Activated naive CD8-positive, alpha-beta T cell treated with anti-CD3 and anti-CD28 coated beads, Interleukin-2, amount 10 ng/mL, durations not matched to agents 7 days and 5 days (primary cell): Measurements from ENCODE around the gene NRDC. TPM values are rescaled to one million over a fixed set of nuclear protein-coding genes. Genes with fewer than 3 reads are reported as not detected.
"Not testable (repeated sequence)": the region's sequence is repeated elsewhere in the genome, so short reads cannot be mapped to it uniquely, and the experiment has no call there.

Experiments
- ATAC-seq: fragments of 150-1000 bp; cut with Tn5 transposase; one replicate; pipeline ENCODE4 v1.10.0; 2021; ENCODE audit warnings: low read depth, moderate library complexity
- POLR2A ChIA-PET: fragments of 350-600 bp; sonication (Branson Sonifier 250); formaldehyde crosslinking; loops from one replicate; lab custom pipeline; 2021; ENCODE audit warnings: antibody characterized with exemption; lab: Charles Lee
- DNase-seq: peaks from one replicate; pipeline ENCODE4 v3.0.0; 2021
- H3K27ac Mint-ChIP-seq: one replicate; pipeline ENCODE4 v1.8.0; 2022; ENCODE audit warnings: mild to moderate bottlenecking, mixed read lengths
- H3K27me3 Mint-ChIP-seq: one replicate; pipeline ENCODE4 v1.8.0; 2022; ENCODE audit warnings: mild to moderate bottlenecking, moderate library complexity, mixed read lengths
- H3K36me3 Mint-ChIP-seq: one replicate; pipeline ENCODE4 v1.8.0; 2021; ENCODE audit warnings: mild to moderate bottlenecking, mixed read lengths
- H3K4me1 Mint-ChIP-seq: one replicate; pipeline ENCODE4 v1.8.0; 2021; ENCODE audit warnings: mixed read lengths
- H3K4me3 Mint-ChIP-seq: one replicate; pipeline ENCODE4 v1.8.0; 2022; ENCODE audit warnings: mild to moderate bottlenecking, moderate library complexity, mixed read lengths
- H3K9me3 Mint-ChIP-seq: one replicate; pipeline ENCODE4 v1.8.0; 2021; ENCODE audit warnings: mixed read lengths
- total RNA-seq, 2 experiments: library from RNA; stranded (reverse); gene quantifications; one replicate each; pipeline ENCODE4 v1.2.3, GENCODE V29; 2021

Gene NRDC
- total RNA-seq, 2 experiments from 2014 or later: 158 to 170 TPM

DNA sequence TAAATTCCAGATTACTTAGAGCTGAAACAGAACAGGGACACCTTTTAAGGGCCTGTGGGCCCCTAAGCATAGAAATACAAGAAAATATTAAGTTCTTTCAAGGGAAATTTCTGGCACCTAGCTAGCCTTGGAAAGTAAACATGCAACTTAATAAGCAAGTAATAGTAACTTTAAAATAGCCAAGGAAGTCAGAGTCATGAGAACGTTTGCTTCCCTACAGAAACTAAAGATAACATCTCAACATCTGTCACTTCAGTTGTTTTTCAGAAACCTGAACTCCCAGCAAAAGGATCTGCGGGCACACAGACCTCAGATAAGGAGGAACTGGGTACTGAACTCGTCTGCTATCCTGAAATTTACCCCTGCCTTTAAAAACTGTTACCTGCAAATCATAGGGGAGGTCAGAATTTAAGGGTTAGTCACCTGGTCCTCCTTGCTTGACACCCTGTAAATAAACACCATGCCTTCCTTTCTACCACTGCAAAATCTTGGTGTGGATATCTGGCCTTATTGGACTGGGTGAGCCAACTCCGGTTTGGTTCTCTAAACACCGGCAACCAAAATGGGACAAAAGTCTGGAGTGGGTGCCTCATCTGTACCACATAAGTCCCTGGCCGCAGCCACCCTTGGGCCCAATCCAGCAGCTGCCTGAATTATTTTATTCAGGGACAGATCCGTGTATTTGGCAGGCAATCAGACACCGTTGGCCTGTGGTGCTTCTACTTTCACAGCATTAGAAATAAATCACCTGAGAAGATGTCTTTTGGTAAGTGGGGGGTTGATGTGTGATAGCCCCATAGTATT, 27.9 kb downstream of the NRDC start:
- H3K27me3 Mint-ChIP-seq: no peaks in the 10 kb centered on the region
- H3K36me3 Mint-ChIP-seq: peaks cover 23% of the 10 kb centered on the region
- POLR2A ChIA-PET: interaction anchor here (0.5 to 0.7 kb wide), 2 partner anchors 16 to 491 kb away, joined by 3 to 4 read pairs; no protein-coding TSS in a partner anchor
- H3K27ac Mint-ChIP-seq: no peak overlapping the region
- DNase-seq: no peak
- peaks cover 4% of the 10 kb centered on the region for H3K9me3 Mint-ChIP-seq
- H3K4me1 Mint-ChIP-seq: peaks cover 5% of the 10 kb centered on the region
- ATAC-seq: no peak
- H3K4me3 Mint-ChIP-seq: no peak overlapping the region

DNA sequence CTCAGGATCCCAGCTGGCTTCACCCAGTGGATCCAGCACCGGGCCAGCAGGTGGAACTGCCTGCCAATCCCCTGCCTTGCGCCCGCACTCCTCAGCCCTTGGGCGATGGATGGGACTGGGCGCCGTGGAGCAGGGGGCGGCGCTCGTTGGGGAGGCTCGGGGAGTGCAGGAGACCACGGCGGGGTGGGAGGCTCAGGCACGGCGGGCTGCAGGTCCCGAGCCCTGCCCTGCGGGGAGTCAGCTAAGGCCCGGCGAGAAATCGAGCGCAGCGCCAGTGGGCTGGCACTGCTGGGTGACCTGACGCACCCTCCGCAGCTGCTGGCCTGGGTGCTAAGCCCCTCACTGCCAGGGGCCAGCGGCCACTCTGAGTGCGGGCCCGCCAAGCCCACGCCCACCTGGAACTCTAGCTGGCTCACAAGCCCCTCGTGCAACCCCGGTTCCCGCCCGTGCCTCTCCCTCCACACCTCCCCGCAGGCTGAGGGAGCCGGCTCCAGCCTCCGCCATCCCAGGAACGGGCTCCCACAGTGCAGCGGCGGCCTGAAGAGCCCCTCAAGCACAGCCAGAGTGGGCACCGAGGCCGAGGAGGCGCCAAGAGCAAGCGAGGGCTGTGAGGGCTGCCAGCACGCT, 31.1 kb downstream of the NRDC start:
- H3K27ac Mint-ChIP-seq: no peak overlapping the region
- DNase-seq (no peak), ATAC-seq (no peak)
- POLR2A ChIA-PET: interaction anchor here (0.6 kb wide), 1 partner anchor 935 kb away, joined by 3 read pairs; no protein-coding TSS in a partner anchor
- H3K27me3 Mint-ChIP-seq: no peaks in the 10 kb centered on the region
- H3K9me3 Mint-ChIP-seq: peaks cover 4% of the 10 kb centered on the region
- peaks cover 19% of the 10 kb centered on the region for H3K36me3 Mint-ChIP-seq
- H3K4me1 Mint-ChIP-seq: peaks cover 16% of the 10 kb centered on the region
- H3K4me3 Mint-ChIP-seq: no peak overlapping the region

DNA sequence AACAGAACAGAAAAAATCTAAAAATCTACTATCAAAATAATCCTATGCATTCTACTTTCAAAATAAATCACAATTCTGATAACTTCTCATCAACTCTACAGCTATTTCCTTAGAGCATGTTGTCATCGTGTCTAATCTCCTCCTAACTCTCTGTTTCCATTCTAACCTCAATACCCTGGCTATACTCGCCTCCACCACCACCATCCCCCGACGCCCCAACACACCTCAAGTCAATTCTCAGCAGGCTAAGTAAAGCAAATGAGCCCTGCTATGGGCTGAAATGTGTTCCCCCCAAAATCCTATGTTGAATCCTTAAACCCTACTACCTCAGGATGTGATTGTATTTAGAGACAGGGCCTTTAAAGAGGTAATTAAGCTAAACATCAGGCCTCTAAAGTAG, 34.6 kb downstream of the NRDC start:
- Mint-ChIP-seq H3K27ac (no peak overlapping the region), H3K9me3 (peaks cover 4% of the 10 kb centered on the region), H3K4me1 (peaks cover 17% of the 10 kb centered on the region), H3K4me3 (no peak overlapping the region), H3K27me3 (no peaks in the 10 kb centered on the region), H3K36me3 (peaks cover 23% of the 10 kb centered on the region)
- POLR2A ChIA-PET: no interaction called here
- no peak for DNase-seq
- ATAC-seq: no peak

- Mint-ChIP-seq H3K9me3 (peaks cover 3% of the 10 kb centered on the region), H3K27ac (no peak overlapping the region), H3K36me3 (peaks cover 22% of the 10 kb centered on the region), H3K4me3 (no peak overlapping the region), H3K4me1 (peaks cover 17% of the 10 kb centered on the region), H3K27me3 (no peaks in the 10 kb centered on the region)
- ATAC-seq (no peak), DNase-seq (no peak)
- POLR2A ChIA-PET: no interaction called here
Observed at GRCh38 chr1:51842261-51842660, 36.3 kb downstream of the NRDC start.

GRCh38 chr1:51840743-51841461, 37.6 kb downstream of the NRDC start:
- DNase-seq (no peak), ATAC-seq (no peak)
- Mint-ChIP-seq H3K9me3 (no peaks in the 10 kb centered on the region), H3K4me3 (no peak overlapping the region), H3K27ac (no peak overlapping the region), H3K4me1 (peaks cover 17% of the 10 kb centered on the region), H3K36me3 (peaks cover 17% of the 10 kb centered on the region), H3K27me3 (no peaks in the 10 kb centered on the region)
- POLR2A ChIA-PET: no interaction called here

DNA sequence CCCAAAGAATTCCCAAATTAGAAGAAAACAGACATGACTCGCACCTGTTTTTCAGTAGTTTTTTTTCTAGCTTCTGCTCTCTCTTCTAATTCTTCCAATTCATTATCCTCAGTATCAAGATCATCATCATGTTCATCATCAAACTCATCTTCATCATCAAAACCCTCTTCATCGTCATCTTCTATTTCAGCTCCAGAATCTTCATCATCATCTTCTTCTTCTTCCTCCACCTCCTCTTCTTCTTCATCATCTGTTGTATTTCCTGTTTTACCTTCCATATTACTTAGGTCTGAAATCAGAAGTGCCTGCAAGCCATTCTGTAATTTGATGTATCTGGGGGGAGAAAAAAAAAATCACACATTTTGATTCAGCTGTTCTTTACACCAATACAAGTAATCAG, 38.3 kb downstream of the NRDC start:
- H3K27me3 Mint-ChIP-seq: no peaks in the 10 kb centered on the region
- DNase-seq: no peak
- no peaks in the 10 kb centered on the region for H3K9me3 Mint-ChIP-seq
- H3K36me3 Mint-ChIP-seq: peaks cover 15% of the 10 kb centered on the region
- peaks cover 13% of the 10 kb centered on the region for H3K4me1 Mint-ChIP-seq
- no peak for ATAC-seq
- no peak overlapping the region for H3K27ac Mint-ChIP-seq
- H3K4me3 Mint-ChIP-seq: no peak overlapping the region
- POLR2A ChIA-PET: no interaction called here

DNA sequence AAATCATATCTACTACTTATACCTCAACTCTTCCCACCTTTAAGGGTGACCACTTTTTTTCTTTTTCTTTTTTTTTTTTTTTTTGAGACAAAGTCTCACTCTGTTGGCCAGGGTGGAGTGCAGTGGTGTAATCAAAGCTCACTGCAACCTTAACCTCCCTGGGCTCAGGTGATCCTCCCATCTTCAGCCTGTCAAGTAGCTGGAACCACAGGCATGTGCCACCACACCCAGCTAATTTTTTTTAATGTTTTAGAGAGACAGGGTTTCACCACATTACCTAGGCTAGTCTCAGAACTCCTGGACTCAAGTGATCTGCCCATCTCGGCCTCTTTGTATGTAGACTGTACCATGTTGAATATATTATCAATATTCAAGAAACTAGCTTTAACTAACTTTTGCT, 39.4 kb downstream of the NRDC start:
- Mint-ChIP-seq H3K4me3 (no peak overlapping the region), H3K36me3 (peaks cover 13% of the 10 kb centered on the region), H3K4me1 (peaks cover 6% of the 10 kb centered on the region), H3K27me3 (no peaks in the 10 kb centered on the region), H3K9me3 (no peaks in the 10 kb centered on the region), H3K27ac (no peak overlapping the region)
- POLR2A ChIA-PET: no interaction called here
- no peak for ATAC-seq
- DNase-seq: no peak

- H3K4me1 Mint-ChIP-seq: peaks cover 3% of the 10 kb centered on the region
- H3K9me3 Mint-ChIP-seq: no peaks in the 10 kb centered on the region
- no peak for DNase-seq
- H3K36me3 Mint-ChIP-seq: peaks cover 18% of the 10 kb centered on the region
- no peak overlapping the region for H3K4me3 Mint-ChIP-seq
- H3K27ac Mint-ChIP-seq: no peak overlapping the region
- no peaks in the 10 kb centered on the region for H3K27me3 Mint-ChIP-seq
- no peak for ATAC-seq
- POLR2A ChIA-PET: no interaction called here
Observed at GRCh38 chr1:51837243-51837642, 41.3 kb downstream of the NRDC start.

- no peak for DNase-seq
- Mint-ChIP-seq H3K36me3 (peaks cover 22% of the 10 kb centered on the region), H3K27me3 (no peaks in the 10 kb centered on the region), H3K9me3 (no peaks in the 10 kb centered on the region), H3K4me3 (no peak overlapping the region), H3K4me1 (no peaks in the 10 kb centered on the region), H3K27ac (no peak overlapping the region)
- POLR2A ChIA-PET: no interaction called here
- ATAC-seq: no peak
Observed at GRCh38 chr1:51833700-51834099, 44.8 kb downstream of the NRDC start.

- ATAC-seq (no peak), DNase-seq (no peak)
- H3K9me3 Mint-ChIP-seq: no peaks in the 10 kb centered on the region
- H3K4me1 Mint-ChIP-seq: no peaks in the 10 kb centered on the region
- H3K27ac Mint-ChIP-seq: no peak overlapping the region
- H3K27me3 Mint-ChIP-seq: no peaks in the 10 kb centered on the region
- POLR2A ChIA-PET: no interaction called here
- H3K4me3 Mint-ChIP-seq: no peak overlapping the region
- peaks cover 16% of the 10 kb centered on the region for H3K36me3 Mint-ChIP-seq
Observed at GRCh38 chr1:51829058-51829457, 49.5 kb downstream of the NRDC start.

GRCh38 chr1:51819810-51820209, 58.7 kb downstream of the NRDC start:
- DNase-seq (no peak), ATAC-seq (no peak)
- Mint-ChIP-seq H3K27me3 (no peaks in the 10 kb centered on the region), H3K4me1 (no peaks in the 10 kb centered on the region), H3K9me3 (no peaks in the 10 kb centered on the region), H3K27ac (no peak overlapping the region), H3K36me3 (peaks cover 15% of the 10 kb centered on the region), H3K4me3 (no peak overlapping the region)
- POLR2A ChIA-PET: no interaction called here

GRCh38 chr1:51819021-51819420, 59.5 kb downstream of the NRDC start:
- H3K27me3 Mint-ChIP-seq, H3K4me1 Mint-ChIP-seq, DNase-seq, H3K27ac Mint-ChIP-seq, H3K9me3 Mint-ChIP-seq, H3K4me3 Mint-ChIP-seq, POLR2A ChIA-PET, ATAC-seq: not testable (repeated sequence)
- peaks cover 18% of the 10 kb centered on the region for H3K36me3 Mint-ChIP-seq

DNA sequence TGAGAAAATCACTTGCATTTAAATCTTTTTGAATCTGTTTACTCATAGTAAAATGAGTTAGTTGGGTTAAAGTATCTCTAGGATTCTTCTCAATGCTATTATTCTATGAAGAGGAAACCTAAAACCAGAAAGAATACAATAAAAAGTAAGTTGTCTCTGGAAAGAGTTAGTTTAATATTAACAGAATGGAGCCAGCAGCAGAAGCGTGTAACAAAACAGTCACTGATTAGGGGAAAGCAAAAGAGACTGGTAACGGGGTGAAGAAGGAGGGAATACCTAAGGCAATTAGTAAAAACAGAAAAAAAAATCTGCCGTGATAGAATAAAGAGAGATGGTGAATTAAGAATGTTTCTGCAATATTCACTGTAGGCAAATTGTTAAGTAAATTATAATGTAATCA, 60.0 kb downstream of the NRDC start:
- Mint-ChIP-seq H3K27ac (no peak overlapping the region), H3K9me3 (no peaks in the 10 kb centered on the region), H3K4me3 (no peak overlapping the region), H3K36me3 (peaks cover 22% of the 10 kb centered on the region), H3K27me3 (no peaks in the 10 kb centered on the region), H3K4me1 (no peaks in the 10 kb centered on the region)
- no peak for ATAC-seq
- DNase-seq: no peak
- POLR2A ChIA-PET: no interaction called here
